Tibial nerve (tissue), 4 donors: ENCODE measurements around the gene NAT8L.

ENCODE experiments used
- EP300 ChIP-seq, 2 donors: sonication (generic); formaldehyde crosslinking; IDR thresholded peaks; one replicate each; pipeline ENCODE4 v1.6.1; 2017; ENCODE audit warnings: antibody characterized with exemption in 2 of 2, mild to moderate bottlenecking in 1 of 2
- POLR2A ChIP-seq, 2 donors: fragments of 450-650 bp; IDR thresholded peaks; one replicate each; pipeline ENCODE4 v1.6.1; 2017; ENCODE audit warnings: antibody characterized with exemption in 2 of 2, mild to moderate bottlenecking in 2 of 2, moderate library complexity in 2 of 2
- TF ChIP-seq, protein P1 (sequence below), 5 experiments: fragments of 200-600 bp in 3 of 5; fragments of 450-650 bp in 2 of 5; sonication (generic) in 3 of 5; IDR thresholded peaks; one replicate each; pipeline ENCODE4 v1.5.1; 2016 to 2019; ENCODE audit warnings: antibody characterized with exemption in 5 of 5, mild to moderate bottlenecking in 3 of 5, moderate library complexity in 2 of 5

- TF ChIP-seq POLR2A (IDR thresholded peaks at IDR 0.05) (no peak), EP300 (IDR thresholded peaks at IDR 0.05) (no peak)
- TF ChIP-seq, protein P1, sequence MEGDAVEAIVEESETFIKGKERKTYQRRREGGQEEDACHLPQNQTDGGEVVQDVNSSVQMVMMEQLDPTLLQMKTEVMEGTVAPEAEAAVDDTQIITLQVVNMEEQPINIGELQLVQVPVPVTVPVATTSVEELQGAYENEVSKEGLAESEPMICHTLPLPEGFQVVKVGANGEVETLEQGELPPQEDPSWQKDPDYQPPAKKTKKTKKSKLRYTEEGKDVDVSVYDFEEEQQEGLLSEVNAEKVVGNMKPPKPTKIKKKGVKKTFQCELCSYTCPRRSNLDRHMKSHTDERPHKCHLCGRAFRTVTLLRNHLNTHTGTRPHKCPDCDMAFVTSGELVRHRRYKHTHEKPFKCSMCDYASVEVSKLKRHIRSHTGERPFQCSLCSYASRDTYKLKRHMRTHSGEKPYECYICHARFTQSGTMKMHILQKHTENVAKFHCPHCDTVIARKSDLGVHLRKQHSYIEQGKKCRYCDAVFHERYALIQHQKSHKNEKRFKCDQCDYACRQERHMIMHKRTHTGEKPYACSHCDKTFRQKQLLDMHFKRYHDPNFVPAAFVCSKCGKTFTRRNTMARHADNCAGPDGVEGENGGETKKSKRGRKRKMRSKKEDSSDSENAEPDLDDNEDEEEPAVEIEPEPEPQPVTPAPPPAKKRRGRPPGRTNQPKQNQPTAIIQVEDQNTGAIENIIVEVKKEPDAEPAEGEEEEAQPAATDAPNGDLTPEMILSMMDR (IDR thresholded peaks at IDR 0.05) = no peak
These were observed 18.5 kb upstream of the NAT8L start for GRCh38 chr4:2040391-2041238.
